ENCODE results near the gene GLOD5.
"Not testable (repeated sequence)": the region's sequence is repeated elsewhere in the genome, so short reads cannot be mapped to it uniquely, and the experiment has no call there.

The GLOD5 gene

DNA sequence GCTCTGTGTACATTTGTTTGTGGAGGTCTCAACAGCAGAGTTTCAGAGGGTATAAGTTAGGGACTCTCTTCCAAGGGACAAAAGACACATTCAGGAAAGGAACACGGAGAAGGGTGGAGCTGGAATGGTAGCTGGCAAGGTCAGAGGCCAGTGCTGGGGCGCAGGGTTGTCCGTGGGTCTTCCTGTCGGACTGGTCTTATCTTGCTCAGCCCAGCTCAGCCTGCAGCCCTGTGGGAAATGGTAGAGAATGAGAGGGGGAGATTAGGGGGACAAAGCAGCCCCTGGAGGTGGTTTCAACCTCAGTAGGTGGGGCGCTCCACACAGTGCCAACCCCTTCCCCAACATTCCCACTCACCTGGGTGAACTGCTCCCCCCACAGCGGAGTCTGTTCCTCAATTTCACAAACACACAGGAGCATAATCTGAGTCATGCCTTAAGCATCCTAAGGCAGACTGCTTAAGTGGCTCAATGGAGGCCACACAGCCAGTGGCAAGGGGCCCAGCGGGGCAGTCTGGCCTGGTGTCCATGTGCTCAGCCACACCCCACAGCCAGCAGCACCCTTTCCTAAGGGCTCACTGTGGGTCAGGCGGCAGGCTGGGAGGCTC, 33.5 kb downstream of the GLOD5 start:
- no peak for DNase-seq

DNA sequence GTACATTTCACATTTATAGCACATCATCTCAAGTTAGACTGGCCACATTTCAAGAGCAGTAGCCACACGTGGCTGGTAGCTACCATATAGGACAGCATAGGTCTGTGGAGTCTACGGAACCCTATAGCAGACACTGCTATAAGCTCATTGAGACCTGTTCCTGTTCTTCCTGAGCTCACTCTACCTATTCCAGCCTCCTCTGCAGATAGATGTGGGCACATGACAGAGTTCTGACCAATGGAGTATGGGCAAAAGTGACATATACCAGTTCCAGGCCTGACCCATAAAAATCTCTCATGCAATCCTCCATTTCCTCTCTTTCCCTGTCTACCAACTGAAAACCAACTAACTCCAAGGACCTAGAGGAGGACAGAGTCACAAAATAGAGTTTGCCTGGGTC, 36.8 kb downstream of the GLOD5 start:
- DNase-seq = no peak

DNA sequence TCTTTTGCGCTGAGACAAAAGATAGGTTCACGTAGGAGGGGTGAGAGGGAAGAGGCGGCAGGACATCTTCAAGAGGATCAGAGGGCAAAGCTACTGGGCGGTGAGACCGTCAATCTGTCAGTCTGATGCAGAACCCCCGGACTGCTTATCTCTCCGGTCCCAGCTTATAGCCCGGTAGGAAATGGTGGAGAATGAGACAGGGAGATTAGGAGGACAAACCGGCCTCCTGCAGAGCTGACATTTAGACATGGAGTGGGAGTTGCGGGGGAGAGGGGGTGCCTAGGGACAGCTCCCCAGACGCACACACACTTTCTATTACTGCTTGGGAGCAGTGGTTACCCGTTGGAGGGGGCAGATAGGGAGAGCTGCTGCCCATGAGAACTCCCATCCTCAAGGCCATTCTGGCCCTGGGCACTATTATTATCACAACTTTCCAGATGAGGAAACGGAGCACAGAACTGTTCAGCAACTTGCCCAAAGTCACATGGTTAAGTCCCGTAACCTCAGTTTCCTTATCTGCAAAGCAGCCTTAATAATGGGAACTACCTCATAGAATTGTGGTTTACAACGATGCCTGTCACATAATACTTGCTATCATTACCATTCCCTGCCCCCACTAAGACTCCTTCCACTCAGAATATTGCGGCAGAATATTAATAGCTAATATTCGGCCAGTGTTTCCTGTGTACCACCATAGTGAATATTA, 39.2 kb downstream of the GLOD5 start:
- no peak for DNase-seq

DNA sequence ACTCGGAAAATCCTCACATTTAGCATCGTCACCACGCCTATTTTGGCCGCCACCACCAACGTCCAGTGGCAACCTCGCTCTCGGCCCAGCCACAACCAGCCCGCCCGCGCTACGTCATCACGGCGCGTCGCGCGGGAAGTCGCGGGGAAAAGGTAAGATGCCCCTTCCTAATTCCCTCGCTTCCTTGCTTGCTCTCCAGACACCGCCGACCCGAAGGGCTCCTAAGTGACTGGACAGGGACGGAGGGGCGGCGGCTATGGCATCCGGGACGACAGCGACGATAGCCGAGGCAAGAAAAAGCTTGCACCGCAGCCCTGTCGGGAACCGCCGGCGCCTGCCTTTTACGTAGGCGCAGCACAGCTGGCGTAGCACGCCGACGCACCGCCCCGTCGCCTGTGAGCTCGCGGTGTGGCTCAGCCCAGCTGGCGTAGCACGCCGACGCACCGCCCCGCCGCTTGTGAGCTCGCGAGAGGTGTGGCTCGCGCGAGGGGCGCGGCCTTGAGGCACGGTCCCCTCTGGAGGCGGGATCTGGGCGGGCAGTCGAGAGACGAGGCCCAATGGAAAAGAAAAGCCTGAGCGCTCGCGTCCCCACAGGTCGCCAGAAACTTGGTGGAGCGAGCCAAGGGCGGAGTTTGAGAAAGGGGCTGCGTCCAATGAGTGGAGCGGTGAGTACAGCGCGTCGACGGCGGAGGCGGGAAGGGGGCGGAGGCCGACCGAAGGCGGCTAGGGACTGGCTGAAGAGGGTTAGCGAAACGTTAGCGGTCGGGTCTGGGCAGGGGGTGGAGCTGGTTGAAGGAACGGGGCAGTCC, 39.9 kb downstream of the GLOD5 start, which contains the start of gene HDAC6:
HDAC6 (plus strand) TSS at position 788 of the 809 bp plus-strand sequence. CDS start 626 bp downstream, outside the sequence.
- DNase-seq = peak; percentile 92

DNA sequence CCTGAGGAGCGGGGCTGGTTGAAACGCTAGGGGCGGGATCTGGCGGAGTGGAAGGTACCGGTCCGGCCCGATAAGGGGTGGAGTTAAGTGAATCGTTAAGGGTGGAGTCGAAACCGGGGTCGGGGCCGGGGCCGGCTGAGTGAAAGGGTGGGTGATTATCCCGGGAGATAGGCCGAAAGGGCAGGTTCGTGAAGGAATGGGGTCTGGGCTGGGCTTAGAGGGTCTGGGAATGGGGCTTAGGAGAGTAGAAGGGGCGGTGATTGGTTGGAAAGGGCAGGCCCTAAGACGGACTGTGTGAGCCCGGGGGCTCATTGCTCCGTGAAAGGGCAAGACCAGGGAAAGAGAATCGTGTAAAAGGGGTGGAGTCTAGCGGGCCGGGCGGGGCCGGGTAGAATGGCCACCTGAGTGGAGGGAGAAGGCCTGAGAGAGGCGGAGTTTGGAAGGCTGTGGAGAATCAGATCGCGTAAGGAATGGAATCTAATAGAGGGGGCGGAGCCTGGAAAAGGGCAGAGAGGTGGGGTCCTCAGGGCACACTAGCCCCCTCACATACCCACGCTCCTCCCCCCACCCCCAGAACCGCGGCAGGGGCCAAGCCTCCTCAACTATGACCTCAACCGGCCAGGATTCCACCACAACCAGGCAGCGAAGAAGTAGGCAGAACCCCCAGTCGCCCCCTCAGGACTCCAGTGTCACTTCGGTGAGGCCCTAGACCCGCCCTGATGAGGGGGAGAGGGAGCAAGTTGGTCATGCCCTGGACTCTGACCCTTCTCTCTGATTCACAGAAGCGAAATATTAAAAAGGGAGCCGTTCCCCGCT, 40.8 kb downstream of the GLOD5 start:
- no peak for DNase-seq

DNA sequence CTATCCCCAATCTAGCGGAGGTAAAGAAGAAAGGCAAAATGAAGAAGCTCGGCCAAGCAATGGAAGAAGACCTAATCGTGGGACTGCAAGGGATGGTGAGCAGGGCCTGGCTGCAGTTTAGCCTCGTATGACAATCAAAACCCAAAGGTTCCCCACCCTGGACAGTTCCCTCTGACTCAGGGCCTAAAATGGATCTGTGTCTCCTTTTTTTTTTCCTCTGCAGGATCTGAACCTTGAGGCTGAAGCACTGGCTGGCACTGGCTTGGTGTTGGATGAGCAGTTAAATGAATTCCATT, 41.3 kb downstream of the GLOD5 start:
- DNase-seq = no peak

DNA sequence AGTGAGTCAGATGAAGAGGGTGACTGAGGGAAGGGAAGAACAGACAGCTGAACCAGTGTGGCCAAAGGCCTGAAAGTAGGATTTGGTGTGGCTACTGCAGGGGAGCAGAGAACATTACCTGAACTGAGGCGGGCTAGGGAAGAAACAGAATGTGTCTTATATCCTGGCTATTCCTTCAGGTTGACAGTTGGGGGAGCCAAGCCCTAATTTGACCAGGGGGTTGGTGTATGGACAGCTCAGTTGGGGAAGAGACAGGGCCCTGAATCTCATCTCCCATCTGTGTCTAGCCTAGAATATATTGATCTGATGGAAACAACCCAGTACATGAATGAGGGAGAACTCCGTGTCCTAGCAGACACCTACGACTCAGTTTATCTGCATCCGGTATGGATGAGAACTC, 44.5 kb downstream of the GLOD5 start:
- no peak for DNase-seq

DNA sequence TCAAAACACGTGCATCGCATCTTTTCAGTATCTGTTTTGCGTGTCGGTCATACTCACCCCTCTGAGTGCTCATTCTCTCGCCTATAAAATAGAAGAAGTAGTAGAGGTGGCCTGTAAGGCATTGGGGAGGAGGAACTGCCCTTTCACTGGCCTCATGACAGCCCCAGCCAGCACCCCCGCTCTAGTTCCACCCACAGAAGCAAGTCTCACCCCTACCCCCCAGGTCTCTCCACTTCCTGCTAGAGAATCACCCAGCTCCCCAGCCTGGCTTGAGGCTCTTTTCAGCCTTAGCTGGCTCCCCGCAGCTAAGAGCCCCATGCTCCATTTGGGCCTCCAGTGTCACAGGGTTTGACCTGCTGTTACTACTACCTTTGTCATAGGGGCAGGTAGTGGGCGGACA, 52.1 kb downstream of the GLOD5 start:
- no peak for DNase-seq

DNA sequence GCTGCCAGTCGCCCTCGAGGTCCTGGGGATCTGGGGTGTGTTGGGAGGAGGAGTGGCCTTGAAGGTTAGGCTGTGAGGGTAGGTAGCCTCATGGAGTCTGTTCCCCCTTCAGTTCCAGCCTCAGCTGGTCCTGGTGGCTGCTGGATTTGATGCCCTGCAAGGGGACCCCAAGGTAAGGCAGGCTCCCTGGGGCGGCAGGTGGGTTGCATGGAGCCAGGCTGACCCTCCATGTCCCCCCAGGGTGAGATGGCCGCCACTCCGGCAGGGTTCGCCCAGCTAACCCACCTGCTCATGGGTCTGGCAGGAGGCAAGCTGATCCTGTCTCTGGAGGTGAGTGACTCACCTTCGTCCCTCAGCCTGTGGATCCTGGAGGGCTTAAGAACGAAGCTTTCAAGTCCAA, 53.2 kb downstream of the GLOD5 start:
- no peak for DNase-seq

DNA sequence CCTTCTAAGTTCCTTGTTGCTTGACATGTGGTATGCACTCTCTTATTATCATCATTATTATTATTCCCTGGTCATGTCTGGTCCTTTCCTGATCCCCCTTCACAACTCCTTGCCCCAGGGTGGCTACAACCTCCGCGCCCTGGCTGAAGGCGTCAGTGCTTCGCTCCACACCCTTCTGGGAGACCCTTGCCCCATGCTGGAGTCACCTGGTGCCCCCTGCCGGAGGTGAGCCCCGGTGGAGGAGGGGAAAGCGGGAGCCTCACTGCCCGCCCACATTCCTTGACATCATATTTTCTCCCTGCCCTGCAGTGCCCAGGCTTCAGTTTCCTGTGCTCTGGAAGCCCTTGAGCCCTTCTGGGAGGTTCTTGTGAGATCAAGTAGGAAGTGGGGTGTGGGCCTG, 53.7 kb downstream of the GLOD5 start:
- no peak for DNase-seq

DNA sequence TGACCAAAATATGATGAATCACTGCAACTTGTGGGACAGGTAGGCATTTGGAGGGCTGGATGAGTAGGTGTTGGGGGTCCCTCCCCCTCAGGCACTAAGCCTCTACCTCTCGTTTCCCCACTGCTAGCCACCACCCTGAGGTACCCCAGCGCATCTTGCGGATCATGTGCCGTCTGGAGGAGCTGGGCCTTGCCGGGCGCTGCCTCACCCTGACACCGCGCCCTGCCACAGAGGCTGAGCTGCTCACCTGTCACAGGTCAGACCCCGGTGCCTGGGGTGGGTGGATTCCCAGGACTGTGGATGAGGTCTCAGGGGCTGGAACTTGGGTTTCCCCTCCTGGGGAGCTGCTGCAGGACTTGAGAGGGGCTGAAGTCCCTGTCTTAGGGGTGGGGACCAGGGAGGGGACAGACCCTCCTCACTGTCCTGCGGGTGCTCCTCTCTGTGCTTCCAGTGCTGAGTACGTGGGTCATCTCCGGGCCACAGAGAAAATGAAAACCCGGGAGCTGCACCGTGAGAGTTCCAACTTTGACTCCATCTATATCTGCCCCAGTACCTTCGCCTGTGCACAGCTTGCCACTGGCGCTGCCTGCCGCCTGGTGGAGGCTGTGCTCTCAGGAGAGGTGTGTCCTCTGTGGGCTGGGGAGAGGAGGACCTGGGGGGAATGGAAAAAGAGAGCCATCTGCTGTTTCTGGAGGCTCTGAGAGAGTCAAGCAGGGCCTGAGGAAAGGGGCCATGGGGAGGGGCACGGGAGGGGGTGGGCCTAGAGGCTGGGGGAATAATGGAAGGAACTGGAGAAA, 54.7 kb downstream of the GLOD5 start:
- no peak for DNase-seq

DNA sequence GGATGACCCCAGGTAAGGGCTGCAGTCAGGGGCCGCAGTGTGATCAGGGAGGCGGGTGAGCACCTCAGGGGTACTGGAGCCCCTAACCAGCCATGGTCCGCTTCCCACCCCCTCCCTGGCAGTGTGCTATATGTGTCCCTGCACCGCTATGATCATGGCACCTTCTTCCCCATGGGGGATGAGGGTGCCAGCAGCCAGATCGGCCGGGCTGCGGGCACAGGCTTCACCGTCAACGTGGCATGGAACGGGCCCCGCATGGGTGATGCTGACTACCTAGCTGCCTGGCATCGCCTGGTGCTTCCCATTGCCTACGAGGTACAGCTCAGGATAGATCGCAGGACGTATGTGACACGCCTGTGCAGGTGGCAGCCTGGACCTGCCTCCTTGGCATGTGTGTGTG, 56.6 kb downstream of the GLOD5 start:
- no peak for DNase-seq

DNA sequence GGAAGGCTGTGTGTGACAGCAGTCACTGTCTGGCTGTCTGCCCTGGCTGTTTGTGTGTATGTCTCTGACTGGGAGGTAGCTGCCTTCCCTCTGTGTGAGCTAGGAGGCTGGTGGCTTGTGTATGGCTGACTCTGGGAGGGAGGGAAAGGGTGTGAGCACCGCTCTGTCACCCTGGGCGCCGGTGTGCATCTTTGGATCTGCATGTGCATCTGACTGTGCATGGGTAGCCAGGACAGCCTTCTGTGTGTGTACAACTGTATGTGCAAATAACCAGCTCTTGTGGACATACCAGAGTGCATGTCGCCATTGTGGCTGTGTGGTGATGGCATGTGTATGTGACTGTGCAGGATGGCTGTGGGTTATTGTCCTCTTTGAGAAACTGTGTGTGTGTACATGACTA, 57.3 kb downstream of the GLOD5 start:
- no peak for DNase-seq

DNA sequence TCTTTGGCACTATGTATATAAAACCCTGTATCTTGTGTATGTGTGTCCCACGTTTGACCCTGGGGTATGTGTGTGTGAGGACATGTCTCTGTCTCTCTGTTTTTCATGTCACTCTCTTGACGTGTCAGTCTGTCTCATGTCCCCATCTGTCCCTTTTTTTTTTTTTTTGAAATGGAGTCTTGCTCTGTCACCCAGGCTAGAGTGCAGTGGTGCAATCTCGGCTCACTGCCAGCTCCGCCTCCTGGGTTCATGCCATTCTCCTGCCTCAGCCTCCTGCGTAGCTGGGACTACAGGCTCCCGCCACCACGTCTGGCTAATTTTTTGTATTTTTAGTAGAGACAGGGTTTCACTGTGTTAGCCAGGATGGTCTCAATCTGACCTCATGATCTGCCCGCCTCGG, 57.8 kb downstream of the GLOD5 start:
- not testable (repeated sequence) for DNase-seq

DNA sequence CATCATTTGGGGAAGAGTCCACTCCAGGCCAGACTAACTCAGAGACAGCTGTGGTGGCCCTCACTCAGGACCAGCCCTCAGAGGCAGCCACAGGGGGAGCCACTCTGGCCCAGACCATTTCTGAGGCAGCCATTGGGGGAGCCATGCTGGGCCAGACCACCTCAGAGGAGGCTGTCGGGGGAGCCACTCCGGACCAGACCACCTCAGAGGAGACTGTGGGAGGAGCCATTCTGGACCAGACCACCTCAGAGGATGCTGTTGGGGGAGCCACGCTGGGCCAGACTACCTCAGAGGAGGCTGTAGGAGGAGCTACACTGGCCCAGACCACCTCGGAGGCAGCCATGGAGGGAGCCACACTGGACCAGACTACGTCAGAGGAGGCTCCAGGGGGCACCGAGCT, 61.5 kb downstream of the GLOD5 start:
- no peak for DNase-seq
